Activated CD8-positive, alpha-beta memory T cell treated with anti-CD3 and anti-CD28 coated beads, Interleukin-2, amount 10 ng/mL, durations not matched to agents 7 days and 5 days (primary cell): ENCODE data around the gene ZNF358. TPM values are rescaled to one million over a fixed set of nuclear protein-coding genes. Genes with fewer than 3 reads are reported as not detected.

Experiments
- total RNA-seq, 2 experiments: library from RNA; stranded (reverse); gene quantifications; one replicate each; pipeline ENCODE4 v1.2.3, GENCODE V29; 2021

ZNF358 gene
- total RNA-seq, 2 experiments from 2014 or later, result 8.9 to 11.3 TPM

Other genes starting within 250 kb of the ZNF358 start
- under 1 TPM; 0.20 to 0.63 TPM for gene INSR, start 221.7 kb upstream of the ZNF358 start, total RNA-seq
- 10 to 100 TPM; 43.6 to 56.4 TPM for gene ARHGEF18, start 167.2 kb upstream of the ZNF358 start, total RNA-seq
- 1 to 10 TPM in 1 of 2 experiments, under 1 TPM in 1; 0.58 to 1.9 TPM for gene PEX11G, start 27.1 kb upstream of the ZNF358 start, total RNA-seq
- gene MCOLN1, start 6.5 kb downstream of the ZNF358 start, total RNA-seq, result 10 to 100 TPM; 15.8 to 20.7 TPM
- gene PNPLA6, start 19.6 kb downstream of the ZNF358 start, total RNA-seq, result 100 to 1,000 TPM; 160 to 184 TPM
- under 1 TPM; 0.15 to 0.30 TPM for gene CAMSAP3, start 79.8 kb downstream of the ZNF358 start, total RNA-seq
- gene XAB2, start 113.4 kb downstream of the ZNF358 start, total RNA-seq, result 10 to 100 TPM; 43.7 to 51.5 TPM
- gene PET100, start 113.7 kb downstream of the ZNF358 start, total RNA-seq, result 100 to 1,000 TPM; 132 to 163 TPM
- gene PCP2, start 117.6 kb downstream of the ZNF358 start, total RNA-seq, result under 1 TPM; 0.56 to 0.99 TPM
- 100 to 1,000 TPM; 132 to 158 TPM for gene STXBP2, start 121.0 kb downstream of the ZNF358 start, total RNA-seq
- gene RETN, start 152.9 kb downstream of the ZNF358 start, total RNA-seq, result not detected
- not detected for gene MCEMP1, start 161.0 kb downstream of the ZNF358 start, total RNA-seq
- gene TRAPPC5, start 164.7 kb downstream of the ZNF358 start, total RNA-seq, result 10 to 100 TPM; 80.1 to 91.0 TPM
- gene FCER2, start 186.0 kb downstream of the ZNF358 start, total RNA-seq, result under 1 TPM in 1 of 2 experiments, not detected in 1; 0.23 TPM
- not detected for gene CLEC4G, start 216.0 kb downstream of the ZNF358 start, total RNA-seq
- gene CD209, start 231.4 kb downstream of the ZNF358 start, total RNA-seq, result not detected
- not detected for gene CLEC4M, start 247.1 kb downstream of the ZNF358 start, total RNA-seq